ENCODE measurements around the gene TRMO.

The TRMO gene

DNA sequence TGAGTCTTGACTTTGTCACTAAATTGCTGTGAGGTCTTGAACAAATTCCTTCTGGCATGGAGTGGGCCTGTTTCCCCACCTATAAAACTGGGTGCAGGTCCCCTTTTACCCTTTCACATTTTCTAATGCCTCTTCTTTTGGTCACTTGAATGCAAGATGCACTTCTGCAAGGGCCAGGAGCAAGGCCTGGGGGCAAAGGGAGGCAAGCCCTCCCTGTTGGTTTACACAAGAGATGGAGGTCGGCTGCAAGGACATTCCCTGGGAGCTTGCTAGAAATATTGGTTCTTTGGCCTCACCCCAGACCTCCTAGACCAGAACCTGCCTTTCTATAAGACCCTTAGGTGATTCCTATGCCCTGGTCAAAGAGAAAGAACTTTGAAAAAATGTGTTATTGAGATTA is 63.5 kb downstream of the TRMO start:
- DNase-seq, result no peak

DNA sequence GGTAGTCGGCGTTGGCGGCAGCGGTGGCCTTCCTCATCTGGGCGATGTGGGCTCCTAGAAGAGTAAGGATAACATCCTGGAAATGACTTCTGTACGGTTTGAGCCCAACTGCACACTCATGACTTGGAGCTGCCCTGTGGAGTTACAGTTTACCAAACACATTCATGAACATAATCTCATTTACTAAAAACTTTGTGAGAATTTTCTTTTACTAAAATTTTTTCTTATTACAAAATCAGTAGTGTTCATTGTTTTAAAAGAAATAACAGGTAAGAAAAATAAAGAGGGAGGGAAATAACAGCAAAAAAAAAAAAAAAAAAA is 63.9 kb downstream of the TRMO start:
- no peak for DNase-seq

DNA sequence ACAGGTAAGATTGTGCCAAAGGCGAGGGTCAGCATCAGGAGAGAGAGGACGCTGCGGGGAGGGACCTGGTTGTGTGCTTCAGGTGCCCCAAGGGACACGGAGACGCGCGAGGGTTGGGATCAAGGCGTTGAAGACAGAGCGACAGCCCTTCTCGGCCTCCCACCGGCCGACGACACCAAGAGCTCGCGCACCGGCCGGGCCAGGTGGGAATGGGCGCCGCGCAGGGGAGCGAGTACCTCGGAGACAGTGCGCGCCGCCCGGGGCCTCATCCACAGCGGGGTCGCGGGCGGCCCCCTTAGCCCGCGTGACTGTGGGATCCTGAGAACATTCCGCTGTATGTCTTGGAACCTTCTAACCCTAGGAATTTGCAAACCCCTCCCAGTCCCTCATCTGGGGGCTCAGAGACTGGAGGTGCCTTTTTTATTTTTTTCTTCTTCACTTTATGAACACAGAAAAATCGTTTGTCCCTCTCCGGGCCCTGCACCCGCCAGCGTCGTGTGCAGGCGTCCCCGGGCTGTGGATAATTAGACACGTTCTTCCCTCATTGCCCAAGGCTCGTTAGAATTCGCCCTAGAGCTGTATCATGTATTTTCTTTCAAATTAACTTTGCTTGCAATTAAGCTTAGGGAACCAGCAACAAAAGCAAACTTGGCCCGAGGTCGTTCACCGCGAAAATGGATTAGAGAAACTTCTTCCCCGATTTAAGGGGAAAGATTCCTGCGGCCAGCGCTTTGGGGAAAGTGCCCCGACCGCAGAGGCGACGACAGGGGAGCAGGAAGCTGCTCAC is 64.5 kb downstream of the TRMO start:
- no peak for DNase-seq

DNA sequence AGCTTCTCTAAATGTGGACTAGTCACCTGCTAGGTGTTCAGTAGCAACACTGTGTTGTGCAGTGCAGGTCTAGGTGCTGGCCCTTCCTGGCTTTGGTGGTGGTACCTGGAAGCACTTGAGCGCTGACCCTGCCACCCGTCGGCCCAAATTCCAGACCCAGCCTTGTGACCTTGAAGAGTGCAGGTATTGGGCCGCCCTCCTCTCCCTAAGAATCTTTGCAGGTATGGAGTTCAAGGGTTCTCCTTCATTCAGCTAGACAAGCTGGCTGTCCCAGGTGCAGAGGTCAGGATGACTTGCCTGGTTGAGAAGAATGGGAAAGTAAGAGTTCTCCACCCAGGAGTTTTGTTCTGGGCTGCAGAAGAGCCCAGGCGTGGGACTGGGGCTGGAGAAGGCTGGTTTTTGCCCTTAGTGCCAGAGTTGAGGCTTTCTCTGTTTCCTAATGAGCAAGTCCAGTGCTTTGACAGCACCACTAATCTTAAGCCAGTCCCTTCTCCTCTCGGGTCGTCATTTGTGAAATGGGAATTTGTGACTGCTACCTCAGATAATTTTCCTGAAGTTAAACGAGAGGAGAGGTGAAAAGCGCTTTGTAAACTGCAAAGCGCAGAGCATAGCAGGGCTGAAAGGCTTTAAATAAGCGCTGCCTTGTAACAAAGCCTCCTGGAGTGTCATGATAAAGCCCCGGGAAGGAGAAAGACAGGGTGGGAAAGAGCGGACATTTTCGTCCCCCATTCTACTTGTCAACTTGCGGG is 65.3 kb downstream of the TRMO start:
- no peak for DNase-seq

DNA sequence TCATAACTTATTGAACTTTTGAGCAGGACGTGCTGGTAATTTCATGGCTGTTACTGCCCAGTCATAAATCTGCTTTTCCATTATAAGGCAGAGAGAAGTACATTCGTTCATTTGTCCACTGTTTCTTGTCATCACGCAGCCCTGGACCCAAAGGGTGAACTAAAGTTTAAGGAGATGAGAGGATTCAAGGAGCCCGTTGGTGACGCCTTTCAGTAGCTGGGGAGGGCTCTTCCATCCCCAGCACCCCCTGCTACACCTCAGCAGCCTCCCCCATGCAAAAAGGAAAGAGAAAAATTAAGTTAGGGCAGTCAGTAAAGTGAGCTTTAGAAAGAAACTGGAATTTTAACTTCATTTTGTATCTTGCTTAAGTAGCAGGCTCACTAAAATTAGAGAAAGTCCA is 66.4 kb downstream of the TRMO start:
- DNase-seq, result no peak

DNA sequence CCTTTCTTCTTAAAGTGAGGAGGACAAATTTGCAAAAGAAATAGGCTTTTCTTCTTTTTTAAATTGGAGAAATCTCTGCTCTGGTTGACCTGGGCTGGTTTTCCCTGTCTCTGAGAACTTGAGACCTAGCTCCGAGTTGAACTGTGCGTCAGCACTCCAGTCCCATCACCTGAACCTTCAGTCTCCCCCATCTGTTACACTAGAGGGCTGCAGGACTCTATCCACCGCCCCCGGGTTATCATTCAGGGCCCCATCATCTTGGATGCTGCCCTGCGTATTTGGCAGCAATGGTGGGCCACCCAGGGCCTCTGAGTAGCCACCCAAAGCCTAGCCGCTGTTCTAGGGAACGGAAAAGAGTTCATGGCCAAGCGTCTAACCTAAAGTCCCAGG is 66.8 kb downstream of the TRMO start:
- DNase-seq, result no peak

DNA sequence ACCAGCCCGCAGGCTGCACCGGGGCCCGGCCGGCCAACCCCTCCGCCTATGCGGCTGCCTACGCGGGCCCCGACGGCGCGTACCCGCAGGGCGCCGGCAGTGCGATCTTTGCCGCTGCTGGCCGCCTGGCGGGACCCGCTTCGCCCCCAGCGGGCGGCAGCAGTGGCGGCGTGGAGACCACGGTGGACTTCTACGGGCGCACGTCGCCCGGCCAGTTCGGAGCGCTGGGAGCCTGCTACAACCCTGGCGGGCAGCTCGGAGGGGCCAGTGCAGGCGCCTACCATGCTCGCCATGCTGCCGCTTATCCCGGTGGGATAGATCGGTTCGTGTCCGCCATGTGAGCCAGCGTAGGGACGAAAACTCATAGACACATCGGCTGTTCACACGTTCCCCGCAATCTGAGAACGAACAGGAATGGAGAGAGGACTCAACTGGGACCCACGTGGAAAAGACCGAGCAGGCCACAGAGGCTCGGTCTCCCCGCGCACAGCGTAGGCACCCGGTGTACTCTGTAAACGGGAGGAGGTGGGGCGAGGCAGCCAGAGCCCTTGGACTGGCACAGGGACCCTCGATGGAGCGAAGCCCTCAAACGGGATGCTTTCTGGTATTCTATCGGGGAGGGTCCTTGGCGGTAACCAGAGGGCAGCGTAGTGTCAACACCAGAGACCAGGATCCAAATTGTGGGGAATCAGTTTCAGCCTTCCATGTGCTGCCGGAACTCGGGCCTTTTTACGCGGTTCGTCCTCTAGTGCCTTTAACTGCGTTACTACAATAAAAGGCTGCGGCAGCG is 67.4 kb downstream of the TRMO start:
- DNase-seq, result no peak
